Muscle of leg (tissue), 11 donors: ENCODE results near the gene RIN2. TPM values are rescaled to one million over a fixed set of nuclear protein-coding genes. Genes with fewer than 3 reads are reported as not detected.
A peak's percentile ranks its signal among the peaks of the same experiment; 100 is the strongest.

Experiments
- DNase-seq: peaks from one replicate; pipeline ENCODE4 v3.0.0; 2013
- H3K27ac ChIP-seq: one replicate; pipeline ENCODE4 v1.5.1; 2013; ENCODE audit warnings: mild to moderate bottlenecking, low read length, control low read depth
- H3K27me3 ChIP-seq: one replicate; pipeline ENCODE4 v1.6.1; 2013; ENCODE audit warnings: low read length; ENCODE audit not compliant: control insufficient read depth, insufficient read depth
- H3K36me3 ChIP-seq: one replicate; pipeline ENCODE4 v1.6.1; 2013; ENCODE audit warnings: low read length; ENCODE audit not compliant: control insufficient read depth, insufficient read depth
- H3K4me1 ChIP-seq: one replicate; pipeline ENCODE4 v1.6.1; 2013; ENCODE audit warnings: low read length; ENCODE audit not compliant: control insufficient read depth, insufficient read depth
- H3K4me3 ChIP-seq: one replicate; pipeline ENCODE4 v1.5.1; 2013; ENCODE audit warnings: low read length, control low read depth
- H3K9me3 ChIP-seq: replicated peaks from 2 replicates; pipeline ENCODE4 v1.6.1; 2013; ENCODE audit warnings: low read depth, low read length; ENCODE audit not compliant: control insufficient read depth
- WGBS: methylation state at CpG from one replicate; pipeline ENCODE4 v1.1.5; 2013; ENCODE audit warnings: missing lambda C conversion rate; ENCODE audit not compliant: insufficient coverage; 5-methylcytosine and 5-hydroxymethylcytosine counted together
- polyA plus RNA-seq, 8 donors: library from polyadenylated mRNA; unstranded; fragments of 120-200 nt; gene quantifications; one replicate each; pipeline versions ENCODE4 v1.2.1 to v1.2.3, GENCODE V29; 2013; ENCODE audit warnings: inconsistent platforms in 1 of 8, low replicate concordance in 1 of 8; ENCODE audit not compliant: insufficient read length in 8 of 8, insufficient read depth in 1 of 8
- total RNA-seq: library from RNA; stranded (reverse); fragments of 120-200 nt; gene quantifications from one replicate; pipeline ENCODE4 v1.2.4, GENCODE V29; 2013

The RIN2 gene
- total and polyA plus RNA-seq, 9 donors = 19.8 to 30.8 (median 24.3) TPM

GRCh38 chr20:19720991-19721390, 37.1 kb upstream of the RIN2 start:
- no peaks in the 10 kb centered on the region for H3K4me1 ChIP-seq
- no peak for DNase-seq
- no peaks in the 10 kb centered on the region for H3K27me3 ChIP-seq
- WGBS = 84% methylated on average over 18 of the region's 18 CpGs
- H3K36me3 ChIP-seq = no peaks in the 10 kb centered on the region
- H3K9me3 ChIP-seq = peaks cover 3% of the 10 kb centered on the region
- no peak overlapping the region for H3K4me3 ChIP-seq
- H3K27ac ChIP-seq = no peak overlapping the region

GRCh38 chr20:19723051-19723450, 35.0 kb upstream of the RIN2 start:
- no CpG with 5 or more reads among the region's 4 CpGs for WGBS
- no peak overlapping the region for H3K4me3 ChIP-seq
- DNase-seq = no peak
- no peaks in the 10 kb centered on the region for H3K4me1 ChIP-seq
- H3K27me3 ChIP-seq = no peaks in the 10 kb centered on the region
- H3K36me3 ChIP-seq = no peaks in the 10 kb centered on the region
- H3K9me3 ChIP-seq = no peaks in the 10 kb centered on the region
- no peak overlapping the region for H3K27ac ChIP-seq

GRCh38 chr20:19723813-19724430, 34.1 kb upstream of the RIN2 start:
- Histone ChIP-seq H3K4me1 (no peaks in the 10 kb centered on the region), H3K9me3 (no peaks in the 10 kb centered on the region), H3K27me3 (no peaks in the 10 kb centered on the region), H3K27ac (no peak overlapping the region), H3K4me3 (no peak overlapping the region), H3K36me3 (no peaks in the 10 kb centered on the region)
- no peak for DNase-seq
- WGBS = 95% methylated on average over 6 of the region's 11 CpGs

DNA sequence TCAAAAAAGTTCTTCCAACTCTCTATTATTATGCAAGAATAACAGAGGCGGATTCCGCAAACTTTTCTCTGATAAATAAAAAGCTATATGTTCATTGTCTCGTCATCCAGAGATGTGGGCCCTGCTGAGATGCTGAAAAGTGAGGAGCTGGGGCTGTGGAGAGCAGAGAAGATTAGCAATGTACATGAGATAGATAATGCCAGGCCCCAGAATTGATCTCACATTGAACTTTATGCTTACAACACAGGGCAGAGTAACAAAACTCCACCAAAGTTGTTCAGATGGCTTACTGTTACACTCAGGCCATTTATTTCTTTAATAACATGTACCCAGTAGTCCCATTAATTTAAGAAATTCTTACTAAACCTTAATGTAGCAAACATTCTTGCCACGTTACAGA, 32.7 kb upstream of the RIN2 start:
- H3K9me3 ChIP-seq = no peaks in the 10 kb centered on the region
- no peaks in the 10 kb centered on the region for H3K36me3 ChIP-seq
- no peak overlapping the region for H3K27ac ChIP-seq
- no peaks in the 10 kb centered on the region for H3K4me1 ChIP-seq
- no peaks in the 10 kb centered on the region for H3K27me3 ChIP-seq
- WGBS = no CpG with 5 or more reads among the region's 4 CpGs
- DNase-seq = no peak
- no peak overlapping the region for H3K4me3 ChIP-seq

DNA sequence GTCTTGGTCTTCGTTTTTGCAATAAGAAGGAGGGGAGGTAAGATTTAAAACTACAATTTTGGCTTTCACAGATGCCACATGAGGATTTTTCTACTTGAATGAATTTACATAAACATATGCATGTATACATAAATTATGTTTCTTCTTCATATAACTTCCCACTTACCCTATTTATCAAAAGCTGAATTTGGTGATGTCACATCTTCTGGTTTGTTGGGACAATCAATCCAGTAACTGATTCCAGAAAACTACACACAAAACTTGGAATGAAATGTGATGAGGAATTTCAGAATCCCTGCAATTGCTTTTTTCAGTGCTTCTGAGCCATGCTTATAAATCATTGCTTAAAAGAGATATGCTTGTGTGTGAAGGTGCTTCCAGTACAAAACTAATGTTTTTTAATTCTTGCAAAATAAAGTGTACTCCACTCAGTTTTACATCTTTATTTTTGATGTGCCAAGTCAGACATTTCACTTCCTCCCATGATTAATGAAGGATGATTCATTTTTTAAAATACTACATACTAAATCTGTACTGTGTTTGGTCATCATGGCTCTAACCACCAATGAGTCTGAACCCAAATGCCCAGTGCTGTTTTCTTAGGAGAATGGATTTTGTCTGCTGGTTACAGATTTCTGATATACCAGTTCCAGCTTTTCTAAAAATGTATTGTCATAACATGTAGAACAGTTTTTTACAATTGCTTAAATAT, 32.1 kb upstream of the RIN2 start:
- H3K27me3 ChIP-seq = no peaks in the 10 kb centered on the region
- H3K27ac ChIP-seq = no peak overlapping the region
- no CpG with 5 or more reads among the region's 1 CpG for WGBS
- H3K36me3 ChIP-seq = no peaks in the 10 kb centered on the region
- no peak overlapping the region for H3K4me3 ChIP-seq
- H3K4me1 ChIP-seq = no peaks in the 10 kb centered on the region
- no peaks in the 10 kb centered on the region for H3K9me3 ChIP-seq
- no peak for DNase-seq

DNA sequence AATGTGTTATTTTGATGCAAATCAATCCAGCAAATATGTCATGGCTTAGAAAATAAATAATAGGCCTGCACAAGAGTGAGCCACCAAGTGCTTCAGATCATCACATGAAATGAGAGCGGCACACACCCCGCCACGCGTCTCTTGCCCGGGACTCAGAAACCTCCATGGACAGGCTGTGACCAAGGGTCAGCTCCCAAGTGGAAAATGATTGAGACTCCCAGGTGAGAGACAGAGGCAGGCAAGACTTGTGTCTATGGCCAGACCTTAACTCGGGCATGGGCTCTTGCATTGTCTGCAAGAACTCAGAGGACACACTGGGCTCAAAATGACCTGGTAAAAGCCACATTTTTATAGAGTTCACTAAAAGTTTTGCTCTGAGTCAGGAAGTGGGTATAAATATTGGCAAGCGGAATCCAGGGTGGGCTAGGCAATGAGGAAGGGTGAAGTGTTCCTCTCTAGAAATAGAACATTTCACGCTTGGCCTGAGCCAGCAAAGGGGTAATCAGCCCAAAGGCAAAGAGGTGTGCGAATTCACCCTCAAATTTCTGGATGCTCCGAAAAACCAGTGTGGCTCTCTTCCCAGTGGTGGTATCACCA, 30.7 kb upstream of the RIN2 start:
- Histone ChIP-seq H3K4me1 (no peaks in the 10 kb centered on the region), H3K27me3 (no peaks in the 10 kb centered on the region), H3K4me3 (no peak overlapping the region), H3K36me3 (no peaks in the 10 kb centered on the region), H3K27ac (no peak overlapping the region), H3K9me3 (no peaks in the 10 kb centered on the region)
- DNase-seq = no peak
- WGBS = 89% methylated on average over 7 of the region's 10 CpGs

- WGBS = 92% methylated on average over 3 of the region's 4 CpGs
- no peaks in the 10 kb centered on the region for H3K36me3 ChIP-seq
- H3K4me3 ChIP-seq = no peak overlapping the region
Measured at GRCh38 chr20:19729672-19730071, 28.4 kb upstream of the RIN2 start.

DNA sequence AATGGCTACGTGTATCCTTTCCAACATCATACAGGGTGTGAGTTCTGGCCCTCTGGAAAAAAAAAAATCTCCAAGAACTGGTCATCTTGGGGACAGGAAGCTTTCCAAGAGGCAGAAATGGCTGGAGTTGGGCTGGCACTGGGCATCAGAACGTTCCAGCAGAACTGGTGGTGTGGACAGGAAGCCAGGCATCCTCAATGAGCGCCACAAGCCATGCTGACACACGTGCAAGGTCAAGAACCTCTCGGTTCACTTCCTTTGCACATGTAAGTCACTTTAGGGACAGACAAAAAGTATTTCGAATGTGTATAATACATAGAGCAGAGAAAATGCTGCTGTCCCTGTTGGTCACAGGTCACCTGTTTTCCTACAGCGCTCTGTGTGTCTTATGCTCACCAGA, 27.4 kb upstream of the RIN2 start:
- H3K9me3 ChIP-seq = no peaks in the 10 kb centered on the region
- H3K27ac ChIP-seq = no peak overlapping the region
- DNase-seq = no peak
- 69% methylated on average over 4 of the region's 7 CpGs for WGBS
- peaks cover 10% of the 10 kb centered on the region for H3K4me1 ChIP-seq
- no peaks in the 10 kb centered on the region for H3K36me3 ChIP-seq
- H3K27me3 ChIP-seq = no peaks in the 10 kb centered on the region
- no peak overlapping the region for H3K4me3 ChIP-seq

More at GRCh38 chr20:19729672-19730071, 28.4 kb upstream of the RIN2 start:
- DNase-seq = no peak
- no peaks in the 10 kb centered on the region for H3K27me3 ChIP-seq
- no peaks in the 10 kb centered on the region for H3K9me3 ChIP-seq
- peaks cover 2% of the 10 kb centered on the region for H3K4me1 ChIP-seq
- no peak overlapping the region for H3K27ac ChIP-seq

- Histone ChIP-seq H3K27me3 (no peaks in the 10 kb centered on the region), H3K36me3 (no peaks in the 10 kb centered on the region), H3K4me1 (peaks cover 13% of the 10 kb centered on the region), H3K4me3 (no peak overlapping the region), H3K9me3 (no peaks in the 10 kb centered on the region), H3K27ac (no peak overlapping the region)
- WGBS = 50% methylated on average over 1 of the region's 1 CpG
- DNase-seq = no peak
Measured at GRCh38 chr20:19734811-19735210, 23.2 kb upstream of the RIN2 start.

DNA sequence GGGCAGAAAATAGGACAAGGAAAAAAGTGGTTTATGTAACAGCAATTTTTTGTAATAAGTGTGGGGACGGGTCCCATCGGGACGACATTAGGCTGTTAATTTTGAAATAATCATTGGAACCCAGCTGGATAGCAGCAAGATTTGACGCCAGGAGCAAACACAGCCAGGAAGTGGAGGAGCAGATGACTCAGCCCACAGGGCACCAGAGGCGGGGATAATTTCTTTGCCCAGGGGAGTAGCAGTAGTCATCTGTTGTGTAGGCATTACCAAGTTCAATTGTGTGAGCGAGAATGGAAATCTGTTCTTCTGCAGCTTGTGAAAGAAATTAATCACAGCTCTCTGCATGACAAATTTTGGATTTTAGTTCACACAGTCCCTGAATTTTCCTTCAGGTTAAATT, 22.6 kb upstream of the RIN2 start:
- H3K4me3 ChIP-seq = no peak overlapping the region
- no peaks in the 10 kb centered on the region for H3K27me3 ChIP-seq
- H3K9me3 ChIP-seq = no peaks in the 10 kb centered on the region
- WGBS = 10% methylated on average over 4 of the region's 6 CpGs
- peaks cover 13% of the 10 kb centered on the region for H3K4me1 ChIP-seq
- H3K27ac ChIP-seq = peak overlapping the region; percentile 47
- DNase-seq = peak; percentile 70
- no peaks in the 10 kb centered on the region for H3K36me3 ChIP-seq
